GM23338 (cell line): Measurements from ENCODE around the gene GPR6. TPM values are rescaled to one million over a fixed set of nuclear protein-coding genes. Genes with fewer than 3 reads are reported as not detected.

ENCODE experiments used
- ATAC-seq: fragments of 200-7000 bp; cut with Tn5 transposase; 3 replicates; pipeline ENCODE4 v1.9.1; 2020
- DNase-seq: peaks from one replicate; pipeline ENCODE4 v3.0.0-alpha.2; 2015; ENCODE audit warnings: low spot score
- H2AFZ ChIP-seq: fragments of 200-600 bp; sonication (generic); 2 replicates; pipeline ENCODE4 v1.8.0; 2016; ENCODE audit warnings: antibody characterized with exemption, mild to moderate bottlenecking, moderate library complexity
- H3F3A ChIP-seq: fragments of 200-600 bp; sonication (generic); replicated peaks from 2 replicates; pipeline ENCODE4 v1.8.0; 2017; ENCODE audit warnings: antibody characterized with exemption, mixed run types, low read depth
- H3K27ac ChIP-seq: fragments of 200-600 bp; sonication (generic); 2 replicates; pipeline ENCODE4 v1.6.1; 2016; ENCODE audit warnings: low read depth
- H3K27me3 ChIP-seq: fragments of 200-600 bp; sonication (generic); 2 replicates; pipeline ENCODE4 v1.8.0; 2016; ENCODE audit warnings: mild to moderate bottlenecking, mixed run types, moderate library complexity; ENCODE audit not compliant: insufficient read depth
- H3K36me3 ChIP-seq: fragments of 200-600 bp; sonication (generic); 2 replicates; pipeline ENCODE4 v1.8.0; 2016; ENCODE audit warnings: mild to moderate bottlenecking; ENCODE audit not compliant: insufficient read depth
- H3K4me1 ChIP-seq: fragments of 200-600 bp; sonication (generic); 2 replicates; pipeline ENCODE4 v1.8.0; 2016; ENCODE audit warnings: mild to moderate bottlenecking, moderate library complexity; ENCODE audit not compliant: insufficient read depth
- H3K4me2 ChIP-seq: fragments of 200-600 bp; sonication (generic); 2 replicates; pipeline ENCODE4 v1.7.1; 2017; ENCODE audit warnings: mixed run types
- H3K4me3 ChIP-seq: fragments of 200-600 bp; sonication (generic); 2 replicates; pipeline ENCODE4 v1.6.1; 2016; ENCODE audit warnings: mixed run types
- H3K79me2 ChIP-seq: fragments of 200-600 bp; sonication (generic); replicated peaks from 2 replicates; pipeline ENCODE4 v1.8.0; 2017; ENCODE audit warnings: mild to moderate bottlenecking; ENCODE audit not compliant: insufficient read depth
- H3K9me2 ChIP-seq: fragments of 200-600 bp; sonication (generic); 2 replicates; pipeline ENCODE4 v1.8.0; 2017; ENCODE audit not compliant: insufficient read depth
- H4K20me1 ChIP-seq: fragments of 200-600 bp; sonication (generic); replicated peaks from 2 replicates; pipeline ENCODE4 v1.8.0; 2017; ENCODE audit warnings: mild to moderate bottlenecking; ENCODE audit not compliant: insufficient read depth
- H3K27ac Mint-ChIP-seq: 2 replicates; pipeline ENCODE4 v1.8.0; 2020; ENCODE audit warnings: inconsistent platforms, mild to moderate bottlenecking, moderate library complexity, mixed read lengths
- H3K27me3 Mint-ChIP-seq: 3 replicates; pipeline ENCODE4 v1.8.0; 2022; ENCODE audit warnings: low read depth, mild to moderate bottlenecking, moderate library complexity, mixed read lengths, inconsistent platforms; ENCODE audit not compliant: insufficient read depth, poor library complexity
- H3K36me3 Mint-ChIP-seq: 3 replicates; pipeline ENCODE4 v1.8.0; 2021; ENCODE audit warnings: low read depth, mild to moderate bottlenecking, inconsistent platforms, moderate library complexity, mixed read lengths
- H3K4me1 Mint-ChIP-seq: 3 replicates; pipeline ENCODE4 v1.8.0; 2020; ENCODE audit warnings: mild to moderate bottlenecking, inconsistent platforms, mixed read lengths
- H3K4me3 Mint-ChIP-seq: 3 replicates; pipeline ENCODE4 v1.8.0; 2021; ENCODE audit warnings: moderate library complexity, mild to moderate bottlenecking, inconsistent platforms, mixed read lengths
- H3K9me3 Mint-ChIP-seq: 3 replicates; pipeline ENCODE4 v1.8.0; 2020; ENCODE audit warnings: moderate library complexity, mild to moderate bottlenecking, inconsistent platforms, mixed read lengths
- CTCF ChIP-seq, 2 experiments: fragments of 200-600 bp in 1 of 2; sonication (generic) in 1 of 2; conservative IDR thresholded peaks; 2 replicates each; pipeline versions ENCODE4 v1.5.1 to v1.6.1; 2016 to 2017; ENCODE audit warnings: antibody characterized with exemption in 2 of 2, low read depth in 2 of 2, mild to moderate bottlenecking in 2 of 2, moderate library complexity in 1 of 2
- REST ChIP-seq: IDR thresholded peaks from one replicate; pipeline ENCODE4 v1.6.1; 2018; ENCODE audit warnings: antibody characterized with exemption; ENCODE audit not compliant: unreplicated experiment
- STAT1 ChIP-seq: IDR thresholded peaks from one replicate; pipeline ENCODE4 v1.6.1; 2016; ENCODE audit warnings: antibody characterized with exemption; ENCODE audit not compliant: unreplicated experiment
- ZNF114 ChIP-seq: fragments of 250-450 bp; sonication (Bioruptor Pico); IDR thresholded peaks from 2 replicates; pipeline ENCODE4 v1.5.0; 2020; ENCODE audit warnings: mild to moderate bottlenecking, moderate library complexity
- ZNF331 ChIP-seq: fragments of 250-450 bp; sonication (Bioruptor Pico); IDR thresholded peaks from 2 replicates; pipeline ENCODE4 v1.5.0; 2020; ENCODE audit warnings: low read depth, mild to moderate bottlenecking, moderate library complexity
- polyA plus RNA-seq: library from polyadenylated mRNA; unstranded; fragments of >200 nt; fragmentation: Nextera tagmentation; extraction: Ambion mirVana; gene quantifications from 2 replicates; pipeline ENCODE4 v1.2.1, GENCODE V29; 2016
- total RNA-seq: library from RNA; depleted of rRNA; stranded (reverse); fragments of >200 nt; shearing (Covaris generic); gene quantifications from 2 replicates; pipeline ENCODE4 v1.2.3, GENCODE V29; 2014

The GPR6 gene
- total and polyA plus RNA-seq, 2 experiments from 2014 or later, result 0.49 TPM; not detected in 1

- Mint-ChIP-seq H3K4me1 (no peaks in the 10 kb centered on the region), H3K36me3 (no peaks in the 10 kb centered on the region), H3K27ac (no peak overlapping the region), H3K9me3 (no peaks in the 10 kb centered on the region), H3K4me3 (no peak overlapping the region), H3K27me3 (no peaks in the 10 kb centered on the region)
- no peaks in the 10 kb centered on the region for H4K20me1 ChIP-seq
- DNase-seq (no peak), ATAC-seq (no peak)
- H3F3A ChIP-seq, result no peaks in the 10 kb centered on the region
- no peak overlapping the region for H3K4me3 ChIP-seq
- H2AFZ ChIP-seq, result no peak overlapping the region
- H3K4me1 ChIP-seq, result no peaks in the 10 kb centered on the region
- TF ChIP-seq ZNF331 (CRISPR knock-in tag), result no peak
- TF ChIP-seq CTCF (conservative IDR thresholded peaks at IDR 0.05; ENCODE audit: low read depth in 2 of 2), result no peak
- TF ChIP-seq STAT1, result no peak
- H3K79me2 ChIP-seq, result no peaks in the 10 kb centered on the region
- H3K4me2 ChIP-seq, result no peak overlapping the region
- no peaks in the 10 kb centered on the region for H3K27me3 ChIP-seq
- H3K27ac ChIP-seq, result no peak overlapping the region
- no peaks in the 10 kb centered on the region for H3K36me3 ChIP-seq
- no peaks in the 10 kb centered on the region for H3K9me2 ChIP-seq
Observed at GRCh38 chr6:109991201-109992101, 13.3 kb downstream of the GPR6 start.

- H3K4me1 ChIP-seq, result no peaks in the 10 kb centered on the region
- no peaks in the 10 kb centered on the region for H4K20me1 ChIP-seq
- DNase-seq (peak; percentile 13), ATAC-seq (peak; percentile 75)
- no peaks in the 10 kb centered on the region for H3K27me3 ChIP-seq
- H3K27ac Mint-ChIP-seq, result no peak overlapping the region
- H3K4me3 Mint-ChIP-seq, result no peak overlapping the region
- H3F3A ChIP-seq, result no peaks in the 10 kb centered on the region
- no peak overlapping the region for H3K4me2 ChIP-seq
- no peaks in the 10 kb centered on the region for H3K79me2 ChIP-seq
- H2AFZ ChIP-seq, result no peak overlapping the region
- no peak for TF ChIP-seq ZNF114 (CRISPR knock-in tag)
- peak; percentile 65 for TF ChIP-seq REST
- no peaks in the 10 kb centered on the region for H3K36me3 Mint-ChIP-seq
- no peak overlapping the region for H3K27ac ChIP-seq
- peaks cover 1% of the 10 kb centered on the region for H3K27me3 Mint-ChIP-seq
- no peaks in the 10 kb centered on the region for H3K36me3 ChIP-seq
- H3K4me1 Mint-ChIP-seq, result no peaks in the 10 kb centered on the region
- H3K9me2 ChIP-seq, result peaks cover 13% of the 10 kb centered on the region
- H3K4me3 ChIP-seq, result no peak overlapping the region
- H3K9me3 Mint-ChIP-seq, result no peaks in the 10 kb centered on the region
Observed at GRCh38 chr6:109998159-109998785, 20.2 kb downstream of the GPR6 start.
